Neuronal stem cell (in vitro differentiated cells): Measurements from ENCODE around the gene HMOX1.

Source experiments
- DNase-seq: peaks from one replicate; pipeline ENCODE4 v3.0.0-alpha.2; 2013; ENCODE audit warnings: low spot score
- H2AFZ ChIP-seq: one replicate; pipeline ENCODE4 v1.6.1; 2013; ENCODE audit warnings: mild to moderate bottlenecking, low read length, inconsistent platforms
- H2AK5ac ChIP-seq: 2 replicates; pipeline ENCODE4 v1.6.1; 2013; ENCODE audit warnings: low read depth, mild to moderate bottlenecking, inconsistent platforms, low read length, moderate library complexity, mixed read lengths
- H2BK120ac ChIP-seq: 2 replicates; pipeline ENCODE4 v1.6.1; 2013; ENCODE audit warnings: low read depth, mild to moderate bottlenecking, inconsistent platforms, low read length, moderate library complexity, mixed read lengths
- H2BK12ac ChIP-seq: one replicate; pipeline ENCODE4 v1.6.1; 2013; ENCODE audit warnings: low read length, inconsistent platforms
- H2BK15ac ChIP-seq: 2 replicates; pipeline ENCODE4 v1.6.1; 2013; ENCODE audit warnings: mild to moderate bottlenecking, low read length, inconsistent platforms, mixed read lengths
- H2BK5ac ChIP-seq: one replicate; pipeline ENCODE4 v1.6.1; 2013; ENCODE audit warnings: inconsistent platforms, mild to moderate bottlenecking, low read length, moderate library complexity
- H3K14ac ChIP-seq: one replicate; pipeline ENCODE4 v1.6.1; 2013; ENCODE audit warnings: low read length, inconsistent platforms
- H3K18ac ChIP-seq: 2 replicates; pipeline ENCODE4 v1.6.1; 2013; ENCODE audit warnings: low read length, inconsistent platforms
- H3K23ac ChIP-seq: 2 replicates; pipeline ENCODE4 v1.6.1; 2013; ENCODE audit warnings: low read depth, mild to moderate bottlenecking, mixed read lengths, low read length, inconsistent platforms; ENCODE audit not compliant: poor library complexity
- H3K27ac ChIP-seq: replicated peaks from 3 replicates; pipeline ENCODE4 v1.5.1; 2013; ENCODE audit warnings: low read length, inconsistent platforms
- H3K27me3 ChIP-seq, 3 experiments: 2 replicates each; pipeline ENCODE4 v1.6.1; 2013; ENCODE audit warnings: low read length in 3 of 3, mild to moderate bottlenecking in 2 of 3, inconsistent platforms in 1 of 3, low read depth in 1 of 3, mixed read lengths in 1 of 3, moderate library complexity in 1 of 3; ENCODE audit not compliant: control insufficient read depth in 3 of 3, insufficient read depth in 3 of 3
- H3K36me3 ChIP-seq, 2 donors: replicated peaks in 1 of 2; 2 replicates each; pipeline ENCODE4 v1.6.1; 2013; ENCODE audit warnings: low read length in 2 of 2; ENCODE audit not compliant: control insufficient read depth in 2 of 2, insufficient read depth in 2 of 2
- H3K4ac ChIP-seq: 2 replicates; pipeline ENCODE4 v1.6.1; 2013; ENCODE audit warnings: inconsistent platforms, mild to moderate bottlenecking, low read length, moderate library complexity
- H3K4me1 ChIP-seq, 2 donors: 1 replicate in 1 of 2; 2 replicates in 1 of 2; pipeline ENCODE4 v1.6.1; 2013; ENCODE audit warnings: low read length in 2 of 2, low read depth in 1 of 2; ENCODE audit not compliant: control insufficient read depth in 2 of 2, insufficient read depth in 1 of 2
- H3K4me2 ChIP-seq: one replicate; pipeline ENCODE4 v1.6.1; 2013; ENCODE audit warnings: mild to moderate bottlenecking, low read length, inconsistent platforms; ENCODE audit not compliant: insufficient read depth, poor library complexity, severe bottlenecking
- H3K4me3 ChIP-seq, 2 donors: 2 replicates each; pipeline ENCODE4 v1.5.1; 2013; ENCODE audit warnings: low read length in 2 of 2, mild to moderate bottlenecking in 2 of 2, inconsistent platforms in 1 of 2, moderate library complexity in 1 of 2
- H3K79me1 ChIP-seq: one replicate; pipeline ENCODE4 v1.6.1; 2013; ENCODE audit warnings: low read depth, mild to moderate bottlenecking, inconsistent platforms, low read length, moderate library complexity
- H3K9ac ChIP-seq: one replicate; pipeline ENCODE4 v1.6.1; 2013; ENCODE audit warnings: mild to moderate bottlenecking, low read depth, low read length, inconsistent platforms; ENCODE audit not compliant: poor library complexity
- H3K9me3 ChIP-seq, 2 donors: replicated peaks in 1 of 2; 2 replicates each; pipeline versions ENCODE3 to v1.6.1; 2013; ENCODE audit warnings: low read length in 2 of 2, mild to moderate bottlenecking in 2 of 2, inconsistent platforms in 1 of 2, low read depth in 1 of 2, mixed read lengths in 1 of 2, moderate library complexity in 1 of 2; ENCODE audit not compliant: control insufficient read depth in 2 of 2, insufficient read depth in 1 of 2
- H4K8ac ChIP-seq: one replicate; pipeline ENCODE4 v1.6.1; 2013; ENCODE audit warnings: low read depth, mild to moderate bottlenecking, inconsistent platforms, low read length, moderate library complexity
- H4K91ac ChIP-seq: one replicate; pipeline ENCODE4 v1.6.1; 2013; ENCODE audit warnings: low read length, low read depth, mild to moderate bottlenecking, inconsistent platforms; ENCODE audit not compliant: poor library complexity
- WGBS, 2 donors: extraction: QIAGEN DNeasy Blood & Tissue Kit; methylation state at CpG; one replicate each; pipeline ENCODE4 v1.1.7; 2013; ENCODE audit warnings: missing lambda C conversion rate in 2 of 2, mixed read lengths in 1 of 2; ENCODE audit not compliant: insufficient read length in 2 of 2, insufficient replicate concordance in 1 of 2; ENCODE audit errors: extremely low coverage in 2 of 2; 5-methylcytosine and 5-hydroxymethylcytosine counted together

HMOX1 gene

GRCh38 chr22:35425546-35425945, 44.6 kb downstream of the HMOX1 start:
- H3K27ac ChIP-seq, result peak overlapping the region; percentile 72
- no peak overlapping the region for H2BK5ac ChIP-seq
- H4K8ac ChIP-seq, result no peak overlapping the region
- H3K36me3 ChIP-seq, result peaks cover 39 to 78% of the 10 kb centered on the region in 2 donors
- H3K79me1 ChIP-seq, result no peaks in the 10 kb centered on the region
- H2AFZ ChIP-seq, result no peak overlapping the region
- H3K4me1 ChIP-seq, result peaks cover 15 to 17% of the 10 kb centered on the region in 2 donors
- H3K9ac ChIP-seq, result no peak overlapping the region
- no peak overlapping the region for H3K4ac ChIP-seq
- no peak overlapping the region for H3K14ac ChIP-seq
- H3K4me3 ChIP-seq, result no peak overlapping the region
- peak overlapping the region; percentile 3 for H2AK5ac ChIP-seq
- H2BK12ac ChIP-seq, result no peak overlapping the region
- no peak overlapping the region for H3K23ac ChIP-seq
- WGBS, 2 donors, result no CpG with 5 or more reads among the region's 7 CpGs
- H4K91ac ChIP-seq, result no peak overlapping the region
- no peaks in the 10 kb centered on the region for H3K9me3 ChIP-seq
- no peak overlapping the region for H2BK120ac ChIP-seq
- DNase-seq, result no peak
- H3K27me3 ChIP-seq, result no peaks in the 10 kb centered on the region
- H3K18ac ChIP-seq, result peak overlapping the region; percentile 76
- H3K4me2 ChIP-seq, result no peak overlapping the region
- no peak overlapping the region for H2BK15ac ChIP-seq

- Histone ChIP-seq H3K4ac (no peak overlapping the region), H3K36me3 (peaks cover 35 to 74% of the 10 kb centered on the region in 2 donors), H3K79me1 (no peaks in the 10 kb centered on the region), H2AFZ (peak overlapping the region; percentile 31), H3K4me2 (no peak overlapping the region), H2BK15ac (no peak overlapping the region), H3K4me3 (no peak overlapping the region), H3K9me3 (no peaks in the 10 kb centered on the region), H2BK120ac (no peak overlapping the region), H4K8ac (no peak overlapping the region), H3K4me1 (peaks cover 15 to 17% of the 10 kb centered on the region in 2 donors), H3K14ac (no peak overlapping the region), H3K27me3 (no peaks in the 10 kb centered on the region), H3K27ac (peak overlapping the region; percentile 72), H3K9ac (no peak overlapping the region), H3K23ac (no peak overlapping the region), H3K18ac (peak overlapping the region; percentile 76), H2BK5ac (no peak overlapping the region), H4K91ac (no peak overlapping the region), H2BK12ac (no peak overlapping the region), H2AK5ac (peak overlapping the region; percentile 34)
- DNase-seq, result no peak
- WGBS, 2 donors, result no CpG with 5 or more reads among the region's 11 CpGs
Observed at GRCh38 chr22:35425971-35426800, 45.3 kb downstream of the HMOX1 start.

GRCh38 chr22:35426801-35427140, 45.9 kb downstream of the HMOX1 start:
- peak; percentile 32 for DNase-seq
- H2BK15ac ChIP-seq, result no peak overlapping the region
- peak overlapping the region; percentile 31 for H2AFZ ChIP-seq
- H2BK5ac ChIP-seq, result no peak overlapping the region
- no peak overlapping the region for H4K91ac ChIP-seq
- WGBS, 2 donors, result no CpG with 5 or more reads among the region's 5 CpGs
- peaks cover 33 to 74% of the 10 kb centered on the region in 2 donors for H3K36me3 ChIP-seq
- H2BK12ac ChIP-seq, result no peak overlapping the region
- no peak overlapping the region for H3K4ac ChIP-seq
- no peaks in the 10 kb centered on the region for H3K27me3 ChIP-seq
- no peak overlapping the region for H3K4me2 ChIP-seq
- peak overlapping the region; percentile 55 for H3K27ac ChIP-seq
- no peak overlapping the region for H3K9ac ChIP-seq
- H3K4me1 ChIP-seq, result peaks cover 15 to 17% of the 10 kb centered on the region in 2 donors
- no peak overlapping the region for H4K8ac ChIP-seq
- H3K18ac ChIP-seq, result no peak overlapping the region
- no peak overlapping the region for H3K23ac ChIP-seq
- H3K9me3 ChIP-seq, result peaks cover 0 to 3% of the 10 kb centered on the region in 2 donors
- H3K79me1 ChIP-seq, result no peaks in the 10 kb centered on the region
- no peak overlapping the region for H3K4me3 ChIP-seq
- H2BK120ac ChIP-seq, result no peak overlapping the region
- H3K14ac ChIP-seq, result no peak overlapping the region
- no peak overlapping the region for H2AK5ac ChIP-seq

GRCh38 chr22:35430897-35431322, 50.0 kb downstream of the HMOX1 start:
- Histone ChIP-seq H3K4me3 (no peak overlapping the region), H3K4me1 (peaks cover 10 to 11% of the 10 kb centered on the region in 2 donors), H2AFZ (no peak overlapping the region), H4K91ac (no peak overlapping the region), H3K23ac (no peak overlapping the region), H3K4me2 (no peak overlapping the region), H3K9ac (no peak overlapping the region), H3K27ac (no peak overlapping the region), H2BK5ac (no peak overlapping the region), H3K9me3 (peaks cover 19 to 32% of the 10 kb centered on the region in 2 donors), H4K8ac (no peak overlapping the region), H2BK12ac (no peak overlapping the region), H3K4ac (no peak overlapping the region), H3K18ac (no peak overlapping the region), H3K36me3 (peaks cover 31 to 65% of the 10 kb centered on the region in 2 donors), H2BK120ac (no peak overlapping the region), H3K79me1 (no peaks in the 10 kb centered on the region), H3K27me3 (no peaks in the 10 kb centered on the region), H2BK15ac (no peak overlapping the region), H2AK5ac (no peak overlapping the region), H3K14ac (no peak overlapping the region)
- no CpG with 5 or more reads among the region's 14 CpGs for WGBS, 2 donors
- DNase-seq, result peak; percentile 73
